Measurements from ENCODE around the gene SLC6A16. TPM values are rescaled to one million over a fixed set of nuclear protein-coding genes. Genes with fewer than 3 reads are reported as not detected.
"Not testable (repeated sequence)": the region's sequence is repeated elsewhere in the genome, so short reads cannot be mapped to it uniquely, and the experiment has no call there.

The SLC6A16 gene
- total RNA-seq, 1 experiment from 2014 or later = not detected

DNA sequence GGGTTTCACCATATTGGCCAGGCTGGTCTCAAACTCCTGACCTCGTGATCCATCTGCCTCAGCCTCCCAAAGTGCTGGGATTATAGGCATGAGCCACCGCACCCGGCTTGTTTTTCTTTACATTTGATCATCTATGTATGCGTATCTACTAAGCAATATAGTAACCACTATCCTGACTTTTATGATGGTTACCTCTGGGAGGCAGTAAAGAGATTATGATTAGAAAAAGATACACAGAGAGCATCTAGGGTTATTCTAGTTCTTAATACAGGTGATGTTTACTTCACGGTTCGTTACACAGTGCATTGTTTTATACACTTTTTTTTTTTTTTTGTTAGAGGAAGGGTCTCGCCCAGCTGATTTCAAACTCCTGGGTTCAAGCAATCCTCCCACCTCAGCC, 18.3 kb downstream of the SLC6A16 start:
- not testable (repeated sequence) for H3K9me3 ChIP-seq, DNase-seq, H3K4me3 ChIP-seq, H3K27me3 ChIP-seq, H3K36me3 ChIP-seq

DNA sequence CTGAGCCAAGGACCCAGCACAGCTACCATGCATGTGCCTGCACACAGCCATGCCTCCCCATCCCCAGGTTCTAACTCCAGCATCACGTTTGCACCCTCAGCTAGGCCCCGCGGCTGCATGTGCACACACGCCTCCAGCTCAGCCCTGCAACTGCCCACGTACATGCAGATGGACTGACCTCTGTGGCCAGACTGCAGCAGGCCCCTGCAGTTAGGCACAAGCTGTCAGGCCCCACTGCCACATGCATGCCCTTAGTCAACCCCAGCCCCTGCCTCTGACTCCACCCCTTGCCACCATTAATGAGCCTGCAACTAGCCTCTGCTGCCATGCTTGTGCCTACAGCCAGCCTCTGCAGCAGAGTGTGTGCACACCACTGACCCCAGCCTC, 23.1 kb downstream of the SLC6A16 start:
- no peak for DNase-seq
- H3K36me3 ChIP-seq = no peaks in the 10 kb centered on the region
- peaks cover 7% of the 10 kb centered on the region for H3K27me3 ChIP-seq
- H3K9me3 ChIP-seq = peaks cover 2% of the 10 kb centered on the region; the same call in 1 of the 2 replicates
- H3K4me3 ChIP-seq = no peak overlapping the region

DNA sequence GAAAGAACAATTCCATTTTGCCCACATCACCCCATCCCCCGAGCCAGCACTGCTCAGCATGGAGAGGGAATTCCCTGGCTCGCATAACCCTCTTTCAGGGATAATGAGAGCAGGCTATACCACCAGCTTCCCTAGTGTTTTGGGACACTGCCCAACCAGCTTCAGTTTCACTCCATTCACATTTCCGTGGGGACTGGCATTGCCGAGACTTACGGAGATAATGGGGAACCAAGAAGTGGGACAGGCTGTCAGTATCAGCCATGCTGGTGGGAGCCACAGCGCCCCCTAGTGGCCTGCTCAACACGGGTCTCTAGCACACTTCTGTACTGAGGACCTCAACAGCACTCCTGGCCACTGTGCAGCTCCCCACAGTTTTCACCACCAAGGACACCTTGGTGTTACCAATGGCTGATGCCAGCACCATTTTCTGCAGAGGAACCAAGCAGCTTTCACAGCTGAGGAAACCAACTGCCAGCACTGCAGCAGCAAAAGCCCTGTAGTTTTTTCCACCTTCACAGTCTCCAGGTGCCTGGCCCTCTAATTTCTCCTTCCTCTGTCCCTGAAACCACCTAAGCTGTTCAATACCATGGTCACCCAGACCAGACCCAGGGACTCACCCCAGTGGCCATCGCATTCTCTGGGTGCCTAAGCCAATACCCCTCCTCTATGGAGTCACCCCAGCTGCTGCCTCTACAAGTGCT, 23.7 kb downstream of the SLC6A16 start:
- DNase-seq = peak; percentile 63
- no peak overlapping the region for H3K4me3 ChIP-seq
- H3K36me3 ChIP-seq = no peaks in the 10 kb centered on the region
- peaks cover 10% of the 10 kb centered on the region for H3K27me3 ChIP-seq
- peaks cover 2% of the 10 kb centered on the region; the same call in 1 of the 2 replicates for H3K9me3 ChIP-seq

DNA sequence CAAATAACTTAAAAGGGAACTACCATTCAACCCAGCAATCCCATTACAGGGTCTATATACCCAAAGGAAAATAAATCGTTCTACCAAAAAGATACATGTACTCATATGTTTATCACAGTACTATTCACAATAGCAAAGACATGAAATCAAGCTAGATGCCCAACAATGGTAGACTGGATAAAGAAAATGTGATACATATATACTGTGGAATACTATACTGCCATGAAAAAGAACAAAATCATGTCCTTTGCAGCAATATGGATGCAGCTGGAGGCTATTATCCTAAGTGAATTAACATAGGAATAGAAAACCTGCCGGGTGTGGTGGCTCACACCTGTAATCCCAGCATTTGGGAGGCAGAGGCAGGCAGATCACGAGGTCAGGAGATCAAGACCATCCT, 26.3 kb downstream of the SLC6A16 start:
- not testable (repeated sequence) for H3K9me3 ChIP-seq, H3K4me3 ChIP-seq, H3K36me3 ChIP-seq, DNase-seq
- H3K27me3 ChIP-seq = peaks cover 13% of the 10 kb centered on the region

DNA sequence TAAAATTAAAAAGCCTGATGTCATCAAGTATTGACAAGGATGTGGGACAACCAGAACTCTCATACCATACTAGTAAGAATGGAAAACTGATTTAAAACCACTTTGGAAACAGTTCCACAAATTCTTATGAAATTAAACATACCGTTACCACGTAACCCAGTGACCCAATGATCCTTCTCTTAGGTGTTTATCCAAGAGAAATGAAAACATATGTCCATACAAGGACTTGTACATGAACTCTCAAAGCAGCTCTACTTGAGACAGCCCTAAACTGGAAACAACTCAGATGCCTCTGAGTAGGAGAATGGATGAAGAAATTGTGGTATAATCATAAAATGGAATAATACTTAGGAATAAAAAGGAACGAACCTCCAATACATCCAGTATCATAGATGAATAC, 27.6 kb downstream of the SLC6A16 start:
- no peaks in the 10 kb centered on the region for H3K36me3 ChIP-seq
- no peak overlapping the region for H3K4me3 ChIP-seq
- no peak for DNase-seq
- no peaks in the 10 kb centered on the region for H3K9me3 ChIP-seq
- peaks cover 13% of the 10 kb centered on the region for H3K27me3 ChIP-seq

DNA sequence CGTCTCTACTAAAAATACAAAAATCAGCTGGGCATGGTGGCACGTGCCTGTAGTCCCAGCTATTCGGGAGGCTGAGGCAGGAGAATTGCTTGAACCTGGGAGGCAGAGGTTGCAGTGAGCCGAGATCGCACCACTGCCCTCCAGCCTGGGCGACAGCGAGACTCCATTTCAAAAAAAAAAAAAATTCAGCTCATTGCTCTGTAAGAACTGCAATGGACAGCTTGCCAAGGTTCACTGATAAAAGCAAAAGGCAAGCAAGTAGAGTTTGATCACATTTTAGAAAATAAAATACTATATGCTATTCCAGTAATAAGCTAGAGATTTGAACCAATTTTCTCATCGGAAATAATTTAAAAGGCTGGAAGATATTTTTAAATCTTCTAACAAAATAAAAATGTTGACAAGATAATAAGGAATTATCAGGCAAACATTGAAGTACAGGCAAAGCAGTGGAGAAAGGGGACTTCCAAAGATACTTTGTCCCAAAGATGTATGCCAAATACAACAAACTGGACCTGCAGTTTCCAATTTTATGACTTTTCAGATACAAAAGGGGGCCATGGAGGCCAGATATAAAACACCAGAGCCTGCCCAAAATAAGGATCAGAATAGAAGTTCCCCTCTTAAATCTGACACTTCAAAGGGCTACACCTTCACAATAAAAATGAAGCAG, 29.6 kb downstream of the SLC6A16 start:
- no peak for DNase-seq
- Histone ChIP-seq H3K4me3 (no peak overlapping the region), H3K9me3 (no peaks in the 10 kb centered on the region), H3K36me3 (no peaks in the 10 kb centered on the region), H3K27me3 (peaks cover 11% of the 10 kb centered on the region)

DNA sequence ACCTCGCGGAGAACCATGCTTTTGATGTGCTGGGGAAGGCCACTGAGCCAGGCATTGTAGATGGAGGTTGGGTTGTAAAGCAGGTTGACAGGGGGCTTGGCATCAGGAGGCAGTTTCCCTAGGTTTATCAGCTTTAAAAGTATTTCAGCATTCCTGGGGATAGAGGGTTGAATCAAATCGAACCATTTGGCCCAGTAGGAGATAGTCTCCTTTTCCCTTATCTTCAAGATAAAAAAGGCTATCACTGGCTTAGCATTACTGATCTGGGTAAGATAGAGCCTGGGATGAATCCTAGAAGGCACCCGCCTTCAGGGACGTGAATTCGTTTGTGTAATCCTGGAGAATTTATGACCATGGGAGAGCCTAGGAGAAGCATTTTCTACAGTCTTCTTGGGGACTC, 30.6 kb downstream of the SLC6A16 start:
- DNase-seq = no peak
- H3K4me3 ChIP-seq = no peak overlapping the region
- H3K9me3 ChIP-seq = no peaks in the 10 kb centered on the region
- H3K27me3 ChIP-seq = peaks cover 11% of the 10 kb centered on the region
- no peaks in the 10 kb centered on the region for H3K36me3 ChIP-seq

DNA sequence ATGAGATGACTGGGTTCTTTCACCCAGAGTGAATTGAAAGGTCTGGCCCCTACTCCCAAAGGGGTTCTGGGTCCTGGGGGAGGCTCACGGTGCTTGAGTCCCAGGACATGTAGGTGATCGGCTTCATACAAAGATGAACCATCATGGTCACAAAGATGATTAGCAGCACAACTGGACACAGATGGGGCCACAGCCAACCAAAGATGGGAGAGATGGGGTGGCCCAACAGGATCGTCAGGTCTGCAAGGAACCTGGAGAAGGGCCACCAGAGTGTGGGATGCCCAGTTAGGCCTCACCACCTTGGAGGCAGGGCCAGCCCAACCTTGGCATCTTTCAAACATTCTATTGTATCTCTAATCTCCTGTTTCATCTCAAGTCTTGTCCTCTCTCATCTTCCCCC, 34.5 kb downstream of the SLC6A16 start:
- H3K9me3 ChIP-seq = no peaks in the 10 kb centered on the region; the same call in 1 of the 2 replicates
- H3K4me3 ChIP-seq = no peak overlapping the region
- H3K27me3 ChIP-seq = no peaks in the 10 kb centered on the region
- no peak for DNase-seq
- no peaks in the 10 kb centered on the region for H3K36me3 ChIP-seq

DNA sequence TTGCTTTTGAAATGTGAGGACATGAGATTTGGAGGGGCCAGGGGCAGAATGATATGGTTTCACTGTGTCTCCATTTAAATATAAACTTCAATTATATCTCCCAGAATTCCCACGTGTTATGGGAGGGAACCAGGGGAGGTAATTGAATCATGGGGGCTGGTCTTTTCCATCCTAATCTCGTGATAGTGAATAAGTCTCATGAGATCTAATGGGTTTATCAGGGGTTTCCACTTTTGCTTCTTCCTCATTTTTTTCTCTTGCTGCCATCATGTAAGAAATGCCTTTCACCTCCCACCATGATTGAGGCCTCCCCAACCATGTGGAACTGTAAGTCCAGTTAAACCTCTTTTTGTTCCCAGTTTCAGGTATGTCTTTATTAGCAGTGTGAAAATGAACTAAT, 35.7 kb downstream of the SLC6A16 start:
- H3K4me3 ChIP-seq, H3K36me3 ChIP-seq, DNase-seq, H3K9me3 ChIP-seq, H3K27me3 ChIP-seq: not testable (repeated sequence)

DNA sequence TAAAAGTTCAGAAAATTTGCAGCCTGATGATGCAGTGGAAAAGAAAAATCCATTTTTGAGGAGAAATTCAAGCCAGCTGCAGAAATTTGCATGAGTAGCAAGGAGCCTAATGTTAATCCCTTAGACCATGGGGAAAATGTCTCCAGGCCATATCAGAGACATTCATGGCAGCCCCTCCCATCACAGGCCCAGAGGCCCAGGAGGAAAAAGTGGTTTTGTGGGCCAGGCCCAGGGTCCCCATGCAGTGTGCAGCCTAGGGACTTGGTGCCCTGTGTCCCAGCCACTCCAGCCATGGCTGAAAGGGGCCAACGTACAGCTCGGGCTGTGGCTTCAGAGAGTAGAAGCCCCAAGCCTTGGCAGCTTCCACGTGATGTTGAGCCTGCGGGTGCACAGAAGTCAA, 36.8 kb downstream of the SLC6A16 start:
- not testable (repeated sequence) for DNase-seq, H3K27me3 ChIP-seq, H3K36me3 ChIP-seq, H3K4me3 ChIP-seq, H3K9me3 ChIP-seq

DNA sequence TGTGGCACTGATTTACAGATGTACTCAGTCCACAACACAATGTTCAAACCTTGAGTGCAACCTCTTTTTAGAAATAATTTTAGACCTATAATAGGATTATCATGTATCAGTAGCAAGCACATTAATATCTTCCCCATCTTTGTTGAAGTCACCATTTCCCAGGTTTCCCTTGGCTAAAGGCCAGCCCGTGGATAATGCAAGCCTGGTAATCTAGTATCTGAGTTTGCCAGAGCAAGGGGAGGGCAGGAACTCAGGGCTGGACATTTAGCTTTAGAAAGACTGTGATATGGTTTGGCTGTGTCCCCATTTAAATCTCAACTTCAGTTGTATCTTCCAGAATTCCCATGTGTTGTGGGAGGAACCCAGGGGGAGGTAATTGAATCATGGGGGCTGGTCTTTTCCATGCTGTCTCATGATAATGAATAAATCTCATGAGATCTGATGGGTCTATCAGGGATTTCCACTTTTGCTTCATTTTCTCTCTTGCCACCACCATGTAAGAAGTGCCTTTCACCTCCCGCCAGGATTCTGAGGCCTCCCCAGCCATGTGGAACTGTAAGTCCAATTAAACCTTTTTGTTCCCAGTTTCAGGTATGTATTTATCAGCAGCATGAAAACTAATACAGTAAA, 37.7 kb downstream of the SLC6A16 start:
- H3K9me3 ChIP-seq = no peaks in the 10 kb centered on the region; the same call in 1 of the 2 replicates
- H3K36me3 ChIP-seq = no peaks in the 10 kb centered on the region
- H3K4me3 ChIP-seq = no peak overlapping the region
- no peaks in the 10 kb centered on the region for H3K27me3 ChIP-seq
- DNase-seq = no peak

DNA sequence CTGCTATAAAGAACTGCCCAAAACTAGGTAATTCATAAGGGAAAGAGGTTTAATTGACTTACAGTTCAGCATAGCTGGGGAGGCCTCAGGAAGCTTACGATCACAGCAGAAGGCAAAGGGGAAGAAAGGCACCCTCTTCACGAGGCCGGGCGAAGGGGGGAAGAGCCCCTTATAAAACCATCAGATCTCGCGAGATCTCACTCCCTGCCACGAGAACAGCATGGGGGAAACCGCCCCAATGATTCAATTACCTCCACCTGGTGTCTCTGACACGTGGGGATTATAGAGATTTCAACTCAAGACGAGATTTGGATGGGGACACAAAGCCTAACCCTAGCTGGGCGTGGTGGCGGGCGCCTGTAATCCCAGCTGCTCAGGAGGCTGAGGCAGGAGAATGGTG, 42.8 kb downstream of the SLC6A16 start:
- H3K36me3 ChIP-seq = no peaks in the 10 kb centered on the region
- H3K27me3 ChIP-seq = no peaks in the 10 kb centered on the region
- no peak for DNase-seq
- no peak overlapping the region for H3K4me3 ChIP-seq
- H3K9me3 ChIP-seq = no peaks in the 10 kb centered on the region

DNA sequence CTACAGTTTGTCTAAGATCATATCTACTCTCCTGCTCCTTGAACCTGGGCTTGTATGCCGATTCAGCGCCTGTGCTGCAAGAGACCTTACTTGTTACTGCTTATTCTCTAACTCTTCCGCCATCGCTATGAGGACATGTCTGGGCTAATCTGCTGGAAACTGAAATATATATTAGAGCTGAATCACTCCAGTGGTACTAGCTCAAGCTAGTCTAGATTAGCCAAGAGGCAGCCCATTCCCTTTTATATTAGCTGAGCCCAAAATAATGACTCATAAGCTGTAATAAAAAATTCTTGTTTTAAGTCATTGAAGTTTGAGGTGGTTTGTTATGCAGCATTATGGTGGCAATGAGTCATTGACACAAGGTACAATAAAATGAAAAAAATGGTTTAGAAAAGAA, 52.8 kb downstream of the SLC6A16 start:
- H3K27me3 ChIP-seq = peaks cover 2% of the 10 kb centered on the region; the same call in 1 of the 2 replicates
- H3K36me3 ChIP-seq = no peaks in the 10 kb centered on the region
- no peak overlapping the region for H3K4me3 ChIP-seq
- peaks cover 25% of the 10 kb centered on the region for H3K9me3 ChIP-seq
- peak; percentile 3 for DNase-seq

DNA sequence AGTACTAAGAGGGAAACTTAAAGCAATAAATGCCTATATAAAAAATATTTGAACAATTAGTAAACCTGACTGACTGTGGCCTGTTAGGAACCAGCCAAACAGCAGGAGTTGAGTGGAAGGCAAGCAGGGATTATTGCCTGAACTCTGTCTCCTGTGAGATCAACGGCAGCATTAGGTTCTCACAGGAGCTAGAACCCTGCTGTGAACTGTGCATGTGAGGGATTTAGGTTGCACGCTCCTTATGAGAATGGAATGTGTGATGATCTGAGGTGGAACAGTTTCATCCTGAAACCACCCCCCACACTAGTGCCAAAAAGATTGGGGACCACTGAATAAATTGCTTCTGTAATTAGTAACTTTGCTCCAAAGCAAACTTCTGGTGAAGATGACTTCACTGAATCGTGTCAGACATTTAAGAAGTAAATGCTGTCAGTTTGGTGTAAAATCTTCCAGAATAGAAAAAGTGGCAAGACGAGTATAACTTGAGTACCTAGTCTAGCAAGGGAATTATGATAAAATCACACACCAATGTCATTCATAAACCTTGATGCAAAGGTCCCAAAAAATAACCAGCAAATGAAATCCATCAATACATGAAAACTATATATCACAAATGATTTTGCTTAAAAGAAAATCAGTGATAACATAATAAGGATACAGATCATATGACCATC, 53.8 kb downstream of the SLC6A16 start:
- no peak for DNase-seq
- peaks cover 33% of the 10 kb centered on the region for H3K9me3 ChIP-seq
- peaks cover 2% of the 10 kb centered on the region; the same call in 1 of the 2 replicates for H3K27me3 ChIP-seq
- H3K4me3 ChIP-seq = no peak overlapping the region
- no peaks in the 10 kb centered on the region for H3K36me3 ChIP-seq

DNA sequence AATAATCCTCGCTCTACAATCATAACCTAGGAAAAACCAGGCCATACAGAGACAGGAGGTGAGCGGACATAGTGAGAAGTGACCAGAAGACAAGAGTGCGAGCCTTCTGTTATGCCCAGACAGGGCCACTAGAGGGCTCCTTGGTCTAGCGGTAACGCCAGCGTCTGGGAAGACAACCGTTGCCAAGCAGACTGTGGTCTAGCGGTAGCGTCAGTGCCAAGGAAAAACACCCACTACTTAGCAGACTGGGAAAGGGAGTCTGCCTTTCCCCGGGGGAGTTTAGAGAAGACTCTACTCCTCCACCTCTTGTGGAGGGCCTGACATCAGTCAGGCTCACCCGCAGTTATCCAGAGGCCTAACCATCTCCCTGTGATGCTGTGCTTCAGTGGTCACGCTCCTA, 58.6 kb downstream of the SLC6A16 start:
- peak; percentile 62 for DNase-seq
- H3K27me3 ChIP-seq, H3K36me3 ChIP-seq, H3K4me3 ChIP-seq: not testable (repeated sequence)
- peaks cover 47% of the 10 kb centered on the region for H3K9me3 ChIP-seq

DNA sequence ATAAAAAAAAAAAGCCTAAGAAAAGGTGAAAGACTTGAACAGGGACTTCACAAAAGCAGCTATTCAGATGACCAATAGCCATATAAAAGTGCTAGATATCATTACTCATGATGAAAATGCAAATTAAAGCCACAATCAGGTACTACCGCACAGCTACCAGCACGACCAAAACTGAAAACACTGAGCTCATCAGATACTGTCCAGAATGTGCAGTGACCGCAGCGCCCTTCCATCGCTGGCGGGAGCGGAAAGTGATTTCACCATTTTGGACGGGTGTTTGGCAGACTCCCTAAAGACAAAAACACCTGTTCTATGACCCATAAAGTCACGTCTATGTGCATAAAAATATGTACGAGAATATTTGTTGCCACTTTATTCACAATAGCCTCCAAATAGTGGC, 60.7 kb downstream of the SLC6A16 start:
- H3K4me3 ChIP-seq = no peak overlapping the region
- 0 out of 2 replicates have a peak, but pooled peaks cover 6% of the 10 kb centered on the region for H3K27me3 ChIP-seq
- DNase-seq = peak; percentile 31
- H3K36me3 ChIP-seq = no peaks in the 10 kb centered on the region
- H3K9me3 ChIP-seq = peaks cover 36% of the 10 kb centered on the region

DNA sequence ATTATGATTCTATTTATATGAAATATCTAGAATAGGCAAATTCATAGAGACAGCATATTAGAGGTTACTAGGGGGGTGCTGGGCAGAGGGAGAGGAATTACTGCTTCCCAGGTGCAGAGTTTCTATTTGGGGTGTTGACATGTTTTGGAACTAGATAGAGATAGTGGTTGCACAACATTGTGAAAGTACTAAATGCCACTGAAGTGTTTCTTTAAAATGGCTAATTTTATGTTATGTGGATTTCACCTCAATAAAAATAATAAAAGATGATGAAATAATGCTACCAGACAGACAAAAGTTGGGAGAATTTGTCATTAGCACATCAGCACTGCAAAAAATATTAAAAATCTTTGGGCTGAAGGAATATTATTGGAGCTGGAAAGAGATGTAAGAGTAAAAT, 63.4 kb downstream of the SLC6A16 start:
- no peak for DNase-seq
- Histone ChIP-seq H3K9me3 (peaks cover 27% of the 10 kb centered on the region), H3K36me3 (no peaks in the 10 kb centered on the region), H3K4me3 (no peak overlapping the region), H3K27me3 (0 out of 2 replicates have a peak, but pooled peaks cover 6% of the 10 kb centered on the region)

All from MG63 (cell line).